Urinary bladder (tissue), 4 donors: ENCODE data around the gene TPR. TPM values are rescaled to one million over a fixed set of nuclear protein-coding genes. Genes with fewer than 3 reads are reported as not detected.

Experiments
- DNase-seq: peaks from one replicate; pipeline ENCODE4 v3.0.0-alpha.2; 2015; ENCODE audit errors: extremely low spot score
- H3K27ac ChIP-seq: one replicate; pipeline ENCODE4 v1.5.1; 2013; ENCODE audit warnings: low read depth, mild to moderate bottlenecking, moderate library complexity
- H3K36me3 ChIP-seq: one replicate; pipeline ENCODE4 v1.6.1; 2013; ENCODE audit warnings: mild to moderate bottlenecking, moderate library complexity; ENCODE audit not compliant: insufficient read depth
- H3K4me1 ChIP-seq: one replicate; pipeline ENCODE4 v1.6.1; 2013; ENCODE audit warnings: mild to moderate bottlenecking, moderate library complexity; ENCODE audit not compliant: insufficient read depth
- H3K4me3 ChIP-seq: one replicate; pipeline ENCODE4 v1.5.1; 2013; ENCODE audit warnings: low read depth, low read length
- WGBS: extraction: QIAGEN DNeasy Blood & Tissue Kit; methylation state at CpG from one replicate; pipeline ENCODE4 v1.1.7; 2013; 5-methylcytosine and 5-hydroxymethylcytosine counted together
- polyA plus RNA-seq: library from polyadenylated mRNA; stranded (reverse); fragments of 200-250 nt; gene quantifications from one replicate; pipeline ENCODE4 v1.2.3, GENCODE V29; 2013
- total RNA-seq: library from RNA; depleted of rRNA; stranded (reverse); fragments of >200 nt; gene quantifications from one replicate; pipeline ENCODE4 v1.2.3, GENCODE V29; 2014
- donor health status: healthy with polysubstance abuse.
- donor health status: healthy.

The TPR gene
- total and polyA plus RNA-seq, 2 donors, result 34.4 to 167 TPM

DNA sequence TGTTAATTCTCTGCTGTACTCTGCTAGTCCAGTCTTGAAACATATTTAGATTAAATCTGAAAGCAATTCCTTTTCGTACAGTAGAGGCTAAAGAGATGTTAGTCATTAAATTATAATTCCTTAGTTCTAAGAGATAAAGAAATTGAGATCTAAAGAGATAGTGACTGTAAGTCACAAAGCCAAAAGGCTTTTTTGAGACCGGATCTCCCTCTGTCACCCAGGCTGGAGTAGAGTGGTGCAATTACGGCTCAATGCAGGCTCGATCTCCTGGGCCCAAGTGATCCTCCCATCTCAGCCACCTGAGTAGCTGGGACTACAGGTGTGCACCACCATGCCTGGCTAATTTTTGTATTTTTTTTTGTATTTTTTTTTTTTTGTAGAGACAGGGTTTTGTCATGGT lies 64.7 kb downstream of the TPR start:
- Histone ChIP-seq H3K36me3 (no peaks in the 10 kb centered on the region), H3K27ac (no peak overlapping the region), H3K4me1 (no peaks in the 10 kb centered on the region), H3K4me3 (no peak overlapping the region)
- WGBS, result 89% methylated on average over 4 of the region's 4 CpGs
- no peak for DNase-seq

DNA sequence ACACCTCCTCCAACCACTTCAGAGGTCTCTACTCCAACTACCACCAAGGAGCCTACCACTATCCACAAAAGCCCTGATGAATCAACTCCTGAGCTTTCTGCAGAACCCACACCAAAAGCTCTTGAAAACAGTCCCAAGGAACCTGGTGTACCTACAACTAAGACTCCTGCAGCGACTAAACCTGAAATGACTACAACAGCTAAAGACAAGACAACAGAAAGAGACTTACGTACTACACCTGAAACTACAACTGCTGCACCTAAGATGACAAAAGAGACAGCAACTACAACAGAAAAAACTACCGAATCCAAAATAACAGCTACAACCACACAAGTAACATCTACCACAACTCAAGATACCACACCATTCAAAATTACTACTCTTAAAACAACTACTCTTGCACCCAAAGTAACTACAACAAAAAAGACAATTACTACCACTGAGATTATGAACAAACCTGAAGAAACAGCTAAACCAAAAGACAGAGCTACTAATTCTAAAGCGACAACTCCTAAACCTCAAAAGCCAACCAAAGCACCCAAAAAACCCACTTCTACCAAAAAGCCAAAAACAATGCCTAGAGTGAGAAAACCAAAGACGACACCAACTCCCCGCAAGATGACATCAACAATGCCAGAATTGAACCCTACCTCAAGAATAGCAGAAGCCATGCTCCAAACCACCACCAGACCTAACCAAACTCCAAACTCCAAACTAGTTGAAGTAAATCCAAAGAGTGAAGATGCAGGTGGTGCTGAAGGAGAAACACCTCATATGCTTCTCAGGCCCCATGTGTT lies 66.6 kb downstream of the TPR start:
- 95% methylated on average over 6 of the region's 6 CpGs for WGBS
- no peaks in the 10 kb centered on the region for H3K36me3 ChIP-seq
- DNase-seq, result no peak
- no peaks in the 10 kb centered on the region for H3K4me1 ChIP-seq
- H3K4me3 ChIP-seq, result no peak overlapping the region
- H3K27ac ChIP-seq, result no peak overlapping the region

DNA sequence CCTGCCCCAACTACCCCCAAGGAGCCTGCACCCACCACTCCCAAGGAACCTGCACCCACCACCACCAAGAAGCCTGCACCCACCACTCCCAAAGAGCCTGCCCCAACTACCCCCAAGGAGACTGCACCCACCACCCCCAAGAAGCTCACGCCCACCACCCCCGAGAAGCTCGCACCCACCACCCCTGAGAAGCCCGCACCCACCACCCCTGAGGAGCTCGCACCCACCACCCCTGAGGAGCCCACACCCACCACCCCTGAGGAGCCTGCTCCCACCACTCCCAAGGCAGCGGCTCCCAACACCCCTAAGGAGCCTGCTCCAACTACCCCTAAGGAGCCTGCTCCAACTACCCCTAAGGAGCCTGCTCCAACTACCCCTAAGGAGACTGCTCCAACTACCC lies 67.6 kb downstream of the TPR start:
- no peak overlapping the region for H3K27ac ChIP-seq
- H3K4me1 ChIP-seq, result no peaks in the 10 kb centered on the region
- DNase-seq, result no peak
- WGBS, result over 99% methylated on average over 6 of the region's 6 CpGs
- H3K36me3 ChIP-seq, result no peaks in the 10 kb centered on the region
- no peak overlapping the region for H3K4me3 ChIP-seq

DNA sequence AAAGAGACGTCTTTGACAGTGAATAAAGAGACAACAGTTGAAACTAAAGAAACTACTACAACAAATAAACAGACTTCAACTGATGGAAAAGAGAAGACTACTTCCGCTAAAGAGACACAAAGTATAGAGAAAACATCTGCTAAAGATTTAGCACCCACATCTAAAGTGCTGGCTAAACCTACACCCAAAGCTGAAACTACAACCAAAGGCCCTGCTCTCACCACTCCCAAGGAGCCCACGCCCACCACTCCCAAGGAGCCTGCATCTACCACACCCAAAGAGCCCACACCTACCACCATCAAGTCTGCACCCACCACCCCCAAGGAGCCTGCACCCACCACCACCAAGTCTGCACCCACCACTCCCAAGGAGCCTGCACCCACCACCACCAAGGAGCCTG lies 68.5 kb downstream of the TPR start:
- Histone ChIP-seq H3K4me3 (no peak overlapping the region), H3K36me3 (no peaks in the 10 kb centered on the region), H3K4me1 (no peaks in the 10 kb centered on the region), H3K27ac (no peak overlapping the region)
- 88% methylated on average over 3 of the region's 3 CpGs for WGBS
- DNase-seq, result no peak

DNA sequence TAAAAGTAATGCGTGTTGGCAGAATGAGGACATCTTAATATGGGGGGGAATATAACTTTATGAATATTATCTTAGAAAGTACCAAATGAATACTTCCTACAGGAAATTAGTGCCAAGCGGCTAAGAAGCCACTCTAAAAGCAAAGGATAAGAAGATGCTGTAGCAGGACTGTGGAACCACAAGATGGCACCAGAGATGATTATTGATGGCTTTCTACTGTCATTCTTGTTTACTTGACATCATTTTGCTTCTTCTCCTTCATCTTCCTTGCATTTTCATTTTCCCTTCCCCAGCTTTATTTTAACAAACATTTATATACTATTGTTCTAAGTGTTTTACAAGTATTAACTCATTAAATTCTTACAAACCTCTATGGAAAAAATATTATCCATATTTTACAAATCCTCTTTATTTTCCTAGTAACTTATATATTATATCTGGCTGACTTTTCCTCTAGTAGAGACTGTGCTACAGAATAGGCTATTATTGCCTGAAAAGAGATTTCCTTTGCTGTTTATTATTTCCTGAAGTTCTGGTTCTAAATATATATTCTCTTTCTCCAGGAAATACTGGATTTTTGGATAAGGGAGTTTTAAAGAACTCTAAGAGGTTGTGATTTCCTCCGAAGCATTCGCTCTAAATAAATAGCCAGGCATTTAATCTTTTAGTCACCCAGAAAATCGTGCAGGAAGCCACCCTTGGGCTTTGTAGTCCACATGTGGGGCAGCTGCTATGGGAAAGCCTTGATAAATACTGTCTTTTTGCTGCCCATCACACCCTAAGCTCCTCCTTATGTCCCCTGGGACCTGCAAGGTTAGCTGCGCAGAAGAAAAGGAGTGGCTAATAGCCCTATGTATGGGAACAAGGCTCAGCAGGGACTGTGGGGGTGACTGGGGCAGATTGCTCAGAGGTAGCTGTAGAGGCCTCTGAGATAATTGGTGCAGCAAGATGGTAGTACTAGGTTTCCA lies 69.8 kb downstream of the TPR start:
- Histone ChIP-seq H3K4me1 (no peaks in the 10 kb centered on the region), H3K27ac (no peak overlapping the region), H3K4me3 (no peak overlapping the region), H3K36me3 (no peaks in the 10 kb centered on the region)
- no peak for DNase-seq
- 57% methylated on average over 6 of the region's 6 CpGs for WGBS

DNA sequence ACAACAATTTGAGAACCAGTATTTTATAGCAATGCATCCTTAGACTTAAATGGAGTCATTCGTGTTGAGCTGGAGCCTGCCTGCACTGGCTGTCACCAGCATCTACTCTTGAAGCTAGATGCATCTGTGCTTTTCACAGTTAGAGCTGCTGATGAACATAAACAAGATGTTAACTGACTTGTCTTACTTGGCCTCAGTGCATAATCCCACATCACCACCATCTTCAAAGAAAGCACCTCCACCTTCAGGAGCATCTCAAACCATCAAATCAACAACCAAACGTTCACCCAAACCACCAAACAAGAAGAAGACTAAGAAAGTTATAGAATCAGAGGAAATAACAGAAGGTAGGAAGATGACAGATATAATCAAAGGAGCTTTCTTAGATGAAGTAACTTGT lies 71.1 kb downstream of the TPR start:
- Histone ChIP-seq H3K27ac (no peak overlapping the region), H3K4me3 (no peak overlapping the region), H3K36me3 (no peaks in the 10 kb centered on the region), H3K4me1 (no peaks in the 10 kb centered on the region)
- DNase-seq, result no peak
- 69% methylated on average over 2 of the region's 2 CpGs for WGBS

DNA sequence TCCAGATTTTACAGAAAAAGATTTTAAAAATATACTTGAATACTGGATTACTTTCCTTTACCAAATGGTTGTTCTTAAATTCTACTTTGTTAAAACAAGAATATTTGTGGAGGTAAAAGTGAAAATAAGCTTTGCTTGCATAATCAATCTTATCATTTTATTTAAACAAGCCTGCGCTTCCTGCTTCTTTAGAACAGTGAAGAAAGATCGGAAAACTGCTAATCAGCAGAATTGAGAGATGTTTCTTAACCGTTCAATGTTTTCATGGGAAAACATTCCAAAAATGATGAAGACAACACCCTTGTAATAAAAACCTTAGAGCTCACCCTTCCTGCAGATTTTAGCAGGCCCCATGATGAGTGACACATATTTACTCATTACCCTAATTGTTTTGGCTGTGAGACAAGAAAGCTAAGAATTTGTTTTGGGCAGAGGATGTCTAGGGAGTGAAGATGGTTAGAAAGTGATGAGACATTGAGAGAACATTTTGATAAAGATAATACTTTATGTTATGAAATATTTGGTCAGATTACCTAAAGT lies 72.6 kb downstream of the TPR start:
- Histone ChIP-seq H3K27ac (no peak overlapping the region), H3K4me1 (no peaks in the 10 kb centered on the region), H3K36me3 (no peaks in the 10 kb centered on the region), H3K4me3 (no peak overlapping the region)
- DNase-seq, result no peak
- 46% methylated on average over 3 of the region's 3 CpGs for WGBS

DNA sequence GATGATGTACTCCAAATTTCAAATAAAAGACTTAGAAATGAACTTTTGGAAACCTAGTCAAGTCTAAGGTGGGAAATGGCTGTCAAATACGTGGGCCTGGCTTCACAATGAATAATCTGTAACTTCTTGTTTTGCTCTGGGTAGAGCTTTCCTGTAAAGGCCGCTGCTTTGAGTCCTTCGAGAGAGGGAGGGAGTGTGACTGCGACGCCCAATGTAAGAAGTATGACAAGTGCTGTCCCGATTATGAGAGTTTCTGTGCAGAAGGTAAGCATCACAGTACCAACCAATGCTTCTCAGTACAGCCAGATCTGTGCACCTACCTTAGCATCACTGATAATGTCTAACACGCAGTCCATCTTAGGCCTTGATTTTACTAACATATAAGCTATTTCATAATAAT lies 73.6 kb downstream of the TPR start:
- whole genome bisulfite sequencing, result 88% methylated on average over 7 of the region's 7 CpGs
- Histone ChIP-seq H3K4me3 (no peak overlapping the region), H3K27ac (no peak overlapping the region), H3K4me1 (no peaks in the 10 kb centered on the region), H3K36me3 (no peaks in the 10 kb centered on the region)
- no peak for DNase-seq

DNA sequence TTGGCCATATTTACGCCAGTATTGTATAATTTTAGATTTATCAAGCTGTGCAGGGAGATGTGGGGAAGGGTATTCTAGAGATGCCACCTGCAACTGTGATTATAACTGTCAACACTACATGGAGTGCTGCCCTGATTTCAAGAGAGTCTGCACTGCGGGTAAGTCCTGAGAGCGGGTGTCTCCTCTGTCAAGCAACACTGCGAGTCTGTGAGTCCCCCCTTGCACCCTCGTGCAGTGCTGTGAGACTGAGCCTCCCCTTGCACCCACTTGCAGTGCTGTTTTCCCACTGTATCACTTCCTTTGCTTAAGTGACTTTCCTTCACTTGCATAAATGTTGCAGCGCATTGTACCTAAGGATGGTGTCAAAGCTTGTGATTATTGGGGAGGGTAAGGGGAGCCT lies 75.0 kb downstream of the TPR start:
- no peak overlapping the region for H3K4me3 ChIP-seq

DNA sequence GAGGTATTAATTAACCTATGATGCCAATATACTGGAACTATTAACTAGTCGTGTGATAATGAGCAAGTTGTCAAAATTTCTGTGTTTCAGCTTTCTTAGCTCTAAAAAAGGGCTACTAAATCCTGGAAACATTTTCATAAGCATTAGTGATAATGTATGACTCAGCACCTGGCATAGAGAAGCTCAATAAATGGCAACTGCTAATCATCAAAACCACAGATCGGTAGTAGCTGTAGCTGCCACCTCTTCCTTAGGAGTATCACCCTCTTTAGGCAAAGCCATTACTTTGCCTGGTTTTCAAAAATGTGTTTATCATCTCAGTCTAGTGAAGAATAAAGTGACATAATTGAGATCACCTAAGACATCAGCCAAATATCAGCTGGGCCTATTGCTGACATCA lies 75.5 kb downstream of the TPR start:
- Histone ChIP-seq H3K27ac (no peak overlapping the region), H3K4me1 (no peaks in the 10 kb centered on the region), H3K4me3 (no peak overlapping the region), H3K36me3 (no peaks in the 10 kb centered on the region)
- DNase-seq, result no peak
- WGBS, result 93% methylated on average over 2 of the region's 2 CpGs

More for the DNA sequence above, 75.0 kb downstream of the TPR start:
- H3K4me1 ChIP-seq, result no peaks in the 10 kb centered on the region
- no peak for DNase-seq
- no peaks in the 10 kb centered on the region for H3K36me3 ChIP-seq
- H3K27ac ChIP-seq, result no peak overlapping the region
- 86% methylated on average over 6 of the region's 6 CpGs for WGBS

DNA sequence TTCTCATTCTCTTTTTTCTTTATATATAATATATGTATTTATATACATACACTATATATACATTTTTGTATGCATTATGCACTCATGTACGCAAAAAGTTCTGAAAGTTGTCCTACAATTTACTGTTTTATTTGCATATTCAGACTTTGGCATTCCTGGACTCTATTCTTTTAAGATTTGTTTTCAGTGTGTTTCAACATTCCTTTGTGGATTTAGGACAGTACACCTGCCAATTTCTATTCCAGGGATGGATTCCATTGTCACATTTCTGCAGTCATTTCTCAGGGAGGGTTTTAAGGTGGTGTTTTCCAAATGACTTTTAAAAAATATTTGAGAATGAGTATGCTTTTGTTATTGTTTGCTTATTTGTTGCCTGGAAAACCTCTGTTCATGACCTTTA lies 76.2 kb downstream of the TPR start:
- Histone ChIP-seq H3K4me1 (no peaks in the 10 kb centered on the region), H3K36me3 (no peaks in the 10 kb centered on the region), H3K27ac (no peak overlapping the region), H3K4me3 (no peak overlapping the region)
- 91% methylated on average over 1 of the region's 1 CpG for WGBS
- DNase-seq, result no peak

DNA sequence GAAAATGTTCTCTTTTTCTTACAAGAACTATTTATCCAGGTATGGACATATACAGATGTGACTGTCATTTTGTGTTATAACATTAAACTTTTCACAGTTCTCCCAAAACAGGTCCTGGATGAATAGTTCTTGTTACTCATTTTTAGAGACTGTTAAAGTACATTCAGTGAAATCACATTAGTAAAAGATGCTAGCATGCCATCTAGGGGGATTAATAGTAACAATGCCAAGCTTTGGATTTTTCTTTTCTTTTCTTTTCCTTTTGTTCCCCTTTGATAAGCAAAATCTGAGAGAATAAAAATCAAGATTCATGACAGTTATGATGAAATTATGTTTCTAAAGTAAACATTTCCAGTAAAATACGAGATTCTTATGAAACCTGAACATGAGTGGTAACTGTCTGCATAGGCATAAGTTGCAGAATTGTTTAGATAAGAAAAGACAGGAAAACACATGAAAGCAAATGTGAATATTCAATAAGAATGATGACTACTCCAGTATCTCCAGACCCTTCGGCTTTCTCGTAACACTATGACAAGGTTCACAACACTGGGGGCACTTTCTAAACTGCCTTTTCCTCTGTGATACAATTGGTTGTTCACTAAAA lies 77.5 kb downstream of the TPR start:
- Histone ChIP-seq H3K27ac (no peak overlapping the region), H3K4me3 (no peak overlapping the region), H3K4me1 (no peaks in the 10 kb centered on the region), H3K36me3 (no peaks in the 10 kb centered on the region)
- 61% methylated on average over 3 of the region's 3 CpGs for WGBS
- no peak for DNase-seq

DNA sequence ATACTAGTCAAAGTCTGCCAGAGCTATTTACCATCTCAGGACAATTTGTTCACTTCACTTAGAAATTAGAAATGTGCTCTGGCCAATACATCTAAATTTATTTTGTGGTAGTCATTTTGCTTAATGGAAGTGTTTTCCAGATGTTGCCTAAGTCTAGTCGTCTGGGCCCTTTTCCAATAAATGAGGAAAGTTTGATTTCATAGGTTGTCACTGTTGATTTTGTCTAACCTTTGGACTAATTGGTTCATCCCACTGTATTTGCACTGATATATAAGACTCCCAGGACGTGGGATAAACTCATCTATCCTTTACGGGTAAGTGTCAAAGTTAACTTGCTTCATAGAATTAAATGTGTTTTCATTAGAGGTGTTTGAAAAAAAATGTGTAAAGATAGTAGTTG lies 79.1 kb downstream of the TPR start, which contains the start of gene PRG4:
PRG4 (plus strand) TSS at position 300 of the 400 bp plus-strand sequence.
- Histone ChIP-seq H3K27ac (no peak within 1 kb of the TSS), H3K4me1 (no peaks in the 10 kb centered on the region), H3K4me3 (no peak within 1 kb of the TSS), H3K36me3 (no peaks in the 10 kb centered on the region)
- WGBS, result 36% methylated on average over 3 of the region's 3 CpGs
- DNase-seq, result no peak
